ENCODE measurements around the gene KCNK7.

KCNK7 gene, protein sequence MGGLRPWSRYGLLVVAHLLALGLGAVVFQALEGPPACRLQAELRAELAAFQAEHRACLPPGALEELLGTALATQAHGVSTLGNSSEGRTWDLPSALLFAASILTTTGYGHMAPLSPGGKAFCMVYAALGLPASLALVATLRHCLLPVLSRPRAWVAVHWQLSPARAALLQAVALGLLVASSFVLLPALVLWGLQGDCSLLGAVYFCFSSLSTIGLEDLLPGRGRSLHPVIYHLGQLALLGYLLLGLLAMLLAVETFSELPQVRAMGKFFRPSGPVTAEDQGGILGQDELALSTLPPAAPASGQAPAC

DNA sequence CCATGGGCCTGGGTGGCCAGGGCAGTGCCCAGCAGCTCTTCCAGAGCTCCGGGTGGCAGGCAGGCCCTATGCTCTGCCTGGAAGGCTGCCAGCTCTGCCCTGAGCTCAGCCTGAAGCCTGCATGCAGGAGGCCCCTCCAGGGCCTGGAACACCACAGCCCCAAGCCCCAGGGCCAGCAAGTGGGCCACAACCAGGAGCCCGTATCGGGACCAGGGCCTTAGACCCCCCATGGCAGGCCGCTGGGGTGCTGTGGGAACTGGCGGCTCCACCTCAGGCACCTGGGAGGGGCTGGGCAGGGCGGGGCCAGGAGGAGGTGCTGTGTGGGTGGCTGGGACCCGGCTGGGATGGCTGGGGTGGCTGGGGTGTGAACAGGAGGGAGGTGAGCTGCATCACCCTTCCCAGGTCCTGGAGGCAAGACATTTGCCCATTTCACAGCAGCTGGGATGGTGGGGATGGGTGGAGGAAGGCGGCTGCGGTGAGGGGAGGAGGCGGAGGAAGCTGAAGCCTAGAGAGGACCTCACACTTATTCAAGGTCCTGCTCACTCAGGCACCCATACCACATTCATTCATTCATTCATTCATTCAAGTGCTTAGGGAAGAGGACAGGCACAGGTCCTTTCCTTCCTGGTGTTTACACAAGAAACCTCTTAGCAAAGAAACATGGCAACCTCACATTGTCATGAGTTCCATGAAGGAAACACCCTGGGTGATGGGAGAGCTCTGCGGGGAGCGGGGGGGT is at the start of gene KCNK7:
TSS of gene KCNK7 (minus strand) at position 258 of the 739 bp plus-strand sequence. CDS start at position 230, 28 bp downstream.
- ChIA-PET CTCF (interaction anchor here (0.5 kb wide), 1 partner anchor 109 kb away, joined by 4 read pairs; no protein-coding TSS in a partner anchor), POLR2A (ENCODE audit: low non-redundant PET) (interaction anchor here (0.9 kb wide), 1 partner anchor 9 kb away, joined by 3 read pairs; no protein-coding TSS in a partner anchor)
- peak within 1 kb of the TSS; percentile 67 for H3K27ac ChIP-seq
- DNase-seq (ENCODE audit: low spot score), result no peak
- TF ChIP-seq, protein P1, sequence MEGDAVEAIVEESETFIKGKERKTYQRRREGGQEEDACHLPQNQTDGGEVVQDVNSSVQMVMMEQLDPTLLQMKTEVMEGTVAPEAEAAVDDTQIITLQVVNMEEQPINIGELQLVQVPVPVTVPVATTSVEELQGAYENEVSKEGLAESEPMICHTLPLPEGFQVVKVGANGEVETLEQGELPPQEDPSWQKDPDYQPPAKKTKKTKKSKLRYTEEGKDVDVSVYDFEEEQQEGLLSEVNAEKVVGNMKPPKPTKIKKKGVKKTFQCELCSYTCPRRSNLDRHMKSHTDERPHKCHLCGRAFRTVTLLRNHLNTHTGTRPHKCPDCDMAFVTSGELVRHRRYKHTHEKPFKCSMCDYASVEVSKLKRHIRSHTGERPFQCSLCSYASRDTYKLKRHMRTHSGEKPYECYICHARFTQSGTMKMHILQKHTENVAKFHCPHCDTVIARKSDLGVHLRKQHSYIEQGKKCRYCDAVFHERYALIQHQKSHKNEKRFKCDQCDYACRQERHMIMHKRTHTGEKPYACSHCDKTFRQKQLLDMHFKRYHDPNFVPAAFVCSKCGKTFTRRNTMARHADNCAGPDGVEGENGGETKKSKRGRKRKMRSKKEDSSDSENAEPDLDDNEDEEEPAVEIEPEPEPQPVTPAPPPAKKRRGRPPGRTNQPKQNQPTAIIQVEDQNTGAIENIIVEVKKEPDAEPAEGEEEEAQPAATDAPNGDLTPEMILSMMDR (conservative IDR thresholded peaks at IDR 0.05; ENCODE audit: low read depth), result no peak

DNA sequence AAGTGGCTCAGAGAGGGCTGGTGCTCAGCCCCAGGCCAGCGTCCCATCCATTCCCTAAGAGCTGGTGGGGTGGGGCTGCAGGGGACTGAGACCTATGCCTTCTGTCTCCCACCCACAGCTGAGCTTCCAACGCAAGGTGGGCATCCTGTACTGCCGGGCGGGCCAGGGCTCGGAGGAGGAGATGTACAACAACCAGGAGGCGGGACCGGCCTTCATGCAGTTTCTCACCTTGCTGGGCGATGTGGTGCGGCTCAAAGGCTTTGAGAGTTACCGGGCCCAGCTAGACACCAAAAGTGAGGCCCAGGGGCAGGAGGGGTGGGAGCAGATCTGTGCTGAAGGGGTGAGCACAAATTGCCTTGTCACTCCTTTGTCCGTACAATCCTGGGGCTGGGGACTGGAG is 49.2 kb upstream of the KCNK7 start:
- ChIA-PET POLR2A (ENCODE audit: low non-redundant PET) (no interaction called here), CTCF (interaction anchor here (0.8 kb wide), 1 partner anchor 27 kb away, joined by 3 read pairs; no protein-coding TSS in a partner anchor)
- TF ChIP-seq, protein P1 (conservative IDR thresholded peaks at IDR 0.05; ENCODE audit: low read depth), result no peak
- DNase-seq (ENCODE audit: low spot score), result no peak
- peak overlapping the region; percentile 52 for H3K27ac ChIP-seq

DNA sequence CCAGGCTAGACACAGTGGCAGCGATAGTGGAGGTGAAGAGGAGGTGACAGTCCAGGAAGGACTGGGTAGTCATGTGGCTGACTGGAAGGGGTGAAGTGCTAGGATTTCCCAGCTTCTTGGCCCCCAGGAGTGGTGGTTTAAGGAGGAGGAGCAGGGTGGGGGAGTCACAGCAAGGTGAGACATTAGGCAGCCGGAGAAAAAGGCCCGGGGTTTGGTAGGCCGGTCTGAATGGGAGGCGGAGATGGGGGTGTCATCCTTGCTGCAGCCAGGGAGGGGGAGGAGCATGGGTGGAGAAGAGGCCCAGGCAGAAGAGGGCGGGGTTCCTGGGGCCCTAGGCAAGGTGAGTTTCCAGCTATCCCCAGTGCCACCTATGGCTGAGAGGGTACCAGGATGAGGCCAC is 48.4 kb upstream of the KCNK7 start:
- POLR2A ChIA-PET (ENCODE audit: low non-redundant PET), result no interaction called here
- DNase-seq (ENCODE audit: low spot score), result peak; percentile 60
- peak overlapping the region; percentile 52 for H3K27ac ChIP-seq
- CTCF ChIA-PET, result interaction anchor here (0.6 kb wide), 1 partner anchor 44 kb away, joined by 3 read pairs; no protein-coding TSS in a partner anchor
- TF ChIP-seq, protein P1 (conservative IDR thresholded peaks at IDR 0.05; ENCODE audit: low read depth), result no peak

DNA sequence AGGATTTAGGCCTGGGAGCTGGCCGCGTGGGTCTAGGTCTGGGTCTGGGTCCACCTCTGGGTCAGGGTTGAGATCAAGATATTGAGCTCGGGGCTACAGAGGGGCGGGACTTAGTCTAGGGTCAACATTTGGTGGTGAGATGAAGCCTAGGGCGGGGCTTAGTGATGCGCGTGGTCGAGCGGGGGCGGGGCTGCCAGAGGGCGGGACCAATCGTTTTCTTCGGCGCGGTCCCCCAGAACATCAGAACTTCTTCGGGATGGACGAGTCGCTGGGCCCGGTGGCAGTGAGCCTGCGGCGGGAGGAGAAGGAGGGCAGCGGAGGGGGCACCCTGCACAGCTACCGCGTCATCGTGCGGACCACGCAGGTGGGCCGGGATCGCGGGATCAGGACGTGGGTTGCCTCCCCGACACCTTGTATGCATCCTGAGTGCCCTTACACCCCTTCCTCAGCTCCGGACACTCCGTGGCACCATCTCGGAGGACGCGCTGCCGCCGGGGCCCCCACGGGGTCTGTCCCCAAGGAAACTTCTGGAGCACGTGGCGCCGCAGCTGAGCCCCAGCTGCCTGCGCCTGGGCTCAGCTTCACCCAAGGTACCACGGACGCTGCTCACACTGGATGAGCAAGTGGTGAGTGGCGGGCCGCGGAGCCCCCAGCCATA is 46.5 kb upstream of the KCNK7 start:
- DNase-seq (ENCODE audit: low spot score), result no peak
- CTCF ChIA-PET, result interaction anchor here (0.6 kb wide), 1 partner anchor 11 kb away, joined by 3 read pairs; no protein-coding TSS in a partner anchor
- TF ChIP-seq, protein P1 (conservative IDR thresholded peaks at IDR 0.05; ENCODE audit: low read depth), result no peak
- H3K27ac ChIP-seq, result no peak overlapping the region
- POLR2A ChIA-PET (ENCODE audit: low non-redundant PET), result no interaction called here

DNA sequence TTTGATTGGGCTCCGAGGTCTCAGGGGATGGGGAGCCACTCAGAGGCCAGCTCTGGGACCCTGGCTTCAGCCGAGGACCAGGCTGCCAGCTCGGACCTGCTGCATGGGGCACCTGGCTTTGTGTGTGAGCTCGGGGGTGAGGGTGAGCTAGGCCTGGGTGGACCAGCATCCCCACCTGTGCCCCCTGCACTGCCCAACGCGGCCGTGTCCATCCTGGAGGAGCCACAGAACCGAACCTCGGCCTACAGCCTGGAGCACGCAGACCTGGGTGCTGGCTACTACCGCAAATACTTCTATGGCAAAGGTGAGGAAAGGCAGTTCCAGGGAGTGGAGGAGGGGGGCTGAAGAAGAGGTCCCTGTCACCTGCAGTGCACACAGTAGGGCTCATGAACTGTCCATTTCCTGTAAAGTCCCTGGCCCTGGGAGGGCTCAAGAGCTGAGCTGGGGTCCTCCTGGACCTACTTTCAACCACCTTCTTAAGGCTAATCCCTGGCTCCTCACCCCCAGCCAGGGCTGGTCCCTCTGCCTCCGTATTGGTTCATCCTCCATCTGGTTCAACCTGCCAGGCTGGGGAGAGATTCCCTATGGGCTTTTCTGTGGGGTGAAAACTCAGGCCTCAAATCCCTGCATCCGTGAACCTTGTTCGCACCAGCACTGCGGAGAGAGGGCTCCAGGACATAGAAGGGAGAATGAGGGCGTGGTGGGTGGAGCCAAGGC is 45.9 kb upstream of the KCNK7 start:
- DNase-seq (ENCODE audit: low spot score), result no peak
- TF ChIP-seq, protein P1 (conservative IDR thresholded peaks at IDR 0.05; ENCODE audit: low read depth), result no peak
- H3K27ac ChIP-seq, result 0 out of 2 replicates have a peak overlapping the region, but pooled peaks have one; percentile 5
- ChIA-PET POLR2A (ENCODE audit: low non-redundant PET) (no interaction called here), CTCF (no interaction called here)
